ENCODE data around the gene SHPK. TPM values are rescaled to one million over a fixed set of nuclear protein-coding genes. Genes with fewer than 3 reads are reported as not detected.

SHPK gene
- total and polyA plus RNA-seq, 9 of the 15 experiments (the other 6 are each of a cell fraction or from before 2014, with no cell fraction given): 2.5 to 16.3 (median 11.8) TPM

DNA sequence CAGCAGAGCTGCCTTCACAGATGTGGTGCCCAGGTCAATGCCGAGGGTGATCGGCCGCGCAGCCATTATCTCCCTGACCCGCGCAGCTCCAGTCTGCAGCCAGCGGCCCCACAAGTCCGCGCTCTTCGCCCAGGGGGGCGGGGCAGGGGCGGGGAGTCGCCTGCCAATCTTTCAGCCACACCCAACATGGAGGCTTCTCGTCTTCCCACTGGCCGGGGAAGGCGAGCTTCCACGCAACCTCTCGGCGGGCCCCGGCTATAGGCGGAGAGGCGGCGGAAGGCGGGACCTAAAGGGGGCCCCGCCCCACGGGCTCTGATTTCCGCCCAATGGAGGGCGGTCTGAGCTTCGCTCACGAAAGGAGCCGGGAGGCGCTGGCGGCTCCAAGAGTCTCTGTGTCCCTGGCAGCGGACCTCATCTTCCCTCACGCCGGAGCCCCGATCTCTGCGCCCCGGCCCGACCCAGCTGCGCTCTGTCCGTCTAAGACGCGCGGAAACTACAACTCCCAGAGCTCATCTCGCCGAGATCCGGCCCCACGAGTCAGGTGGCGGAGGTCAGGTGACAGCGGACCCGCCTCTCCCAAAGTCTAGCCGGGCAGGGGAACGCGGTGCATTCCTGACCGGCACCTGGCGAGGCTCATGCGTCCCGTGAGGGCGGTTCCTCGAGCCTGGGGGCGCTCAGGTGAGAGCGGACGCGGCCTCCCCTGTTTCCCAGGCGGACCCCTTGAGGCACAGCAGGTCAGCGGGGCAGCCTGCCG is at the start of gene SHPK, which contains the start of gene CTNS (continued):
- TF ChIP-seq KDM4B (IDR thresholded peaks at IDR 0.05; ENCODE audit: borderline replicate concordance in 2 of 2, low read depth in 1 of 2) (peak in 1 of 2 experiments; percentile 55; a peak in 1 of 4 replicates), SMARCE1 (IDR thresholded peaks at IDR 0.05) (no peak), THAP12 (CRISPR knock-in tag; IDR thresholded peaks at IDR 0.05) (no peak), MXI1 (IDR thresholded peaks at IDR 0.05; ENCODE audit: low read depth, low read length) (no peak), THRB (CRISPR knock-in tag; conservative IDR thresholded peaks at IDR 0.05) (no peak), MAX (CRISPR knock-in tag; IDR thresholded peaks at IDR 0.05) (peak; percentile 61; the same call in 1 of the 2 replicates), SUPT5H (IDR thresholded peaks at IDR 0.05) (peak; percentile 64), NFE2 (IDR thresholded peaks at IDR 0.05; ENCODE audit: low read depth) (no peak), ZNF766 (CRISPR knock-in tag; conservative IDR thresholded peaks at IDR 0.05) (peak; percentile 66; the same call in 1 of the 2 replicates), SRF (CRISPR knock-in tag; IDR thresholded peaks at IDR 0.05) (peak in 1 of 2 experiments; percentile 87; a peak in 2 of 4 replicates), MTA3 (IDR thresholded peaks at IDR 0.05; ENCODE audit: borderline replicate concordance) (no peak)
- TF ChIP-seq, protein P1, sequence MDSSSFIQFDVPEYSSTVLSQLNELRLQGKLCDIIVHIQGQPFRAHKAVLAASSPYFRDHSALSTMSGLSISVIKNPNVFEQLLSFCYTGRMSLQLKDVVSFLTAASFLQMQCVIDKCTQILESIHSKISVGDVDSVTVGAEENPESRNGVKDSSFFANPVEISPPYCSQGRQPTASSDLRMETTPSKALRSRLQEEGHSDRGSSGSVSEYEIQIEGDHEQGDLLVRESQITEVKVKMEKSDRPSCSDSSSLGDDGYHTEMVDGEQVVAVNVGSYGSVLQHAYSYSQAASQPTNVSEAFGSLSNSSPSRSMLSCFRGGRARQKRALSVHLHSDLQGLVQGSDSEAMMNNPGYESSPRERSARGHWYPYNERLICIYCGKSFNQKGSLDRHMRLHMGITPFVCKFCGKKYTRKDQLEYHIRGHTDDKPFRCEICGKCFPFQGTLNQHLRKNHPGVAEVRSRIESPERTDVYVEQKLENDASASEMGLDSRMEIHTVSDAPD (CRISPR knock-in tag; IDR thresholded peaks at IDR 0.05): no peak
- TF ChIP-seq, protein P2, sequence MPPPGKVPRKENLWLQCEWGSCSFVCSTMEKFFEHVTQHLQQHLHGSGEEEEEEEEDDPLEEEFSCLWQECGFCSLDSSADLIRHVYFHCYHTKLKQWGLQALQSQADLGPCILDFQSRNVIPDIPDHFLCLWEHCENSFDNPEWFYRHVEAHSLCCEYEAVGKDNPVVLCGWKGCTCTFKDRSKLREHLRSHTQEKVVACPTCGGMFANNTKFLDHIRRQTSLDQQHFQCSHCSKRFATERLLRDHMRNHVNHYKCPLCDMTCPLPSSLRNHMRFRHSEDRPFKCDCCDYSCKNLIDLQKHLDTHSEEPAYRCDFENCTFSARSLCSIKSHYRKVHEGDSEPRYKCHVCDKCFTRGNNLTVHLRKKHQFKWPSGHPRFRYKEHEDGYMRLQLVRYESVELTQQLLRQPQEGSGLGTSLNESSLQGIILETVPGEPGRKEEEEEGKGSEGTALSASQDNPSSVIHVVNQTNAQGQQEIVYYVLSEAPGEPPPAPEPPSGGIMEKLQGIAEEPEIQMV (tag; conservative IDR thresholded peaks at IDR 0.05; ENCODE audit: low read depth): no peak

Measured in K562 (cell line).